Esophagus squamous epithelium (tissue), 5 donors: ENCODE data around the gene TSPAN8. TPM values are rescaled to one million over a fixed set of nuclear protein-coding genes. Genes with fewer than 3 reads are reported as not detected.

Experiments used
- DNase-seq: peaks from one replicate; lab custom pipeline; 2025; lab: John Stamatoyannopoulos, UW
- H3K27ac ChIP-seq, 4 donors: fragments of 200-600 bp; sonication (generic); one replicate each; pipeline ENCODE4 v1.5.1; 2016 to 2019; ENCODE audit warnings: mild to moderate bottlenecking in 1 of 4
- H3K27me3 ChIP-seq, 4 donors: fragments of 200-600 bp; sonication (generic); 1 replicate in 3 of 4; 2 replicates in 1 of 4; pipeline versions ENCODE4 v1.5.1 to v1.6.0; 2017 to 2021; ENCODE audit warnings: antibody characterized with exemption in 1 of 4
- H3K36me3 ChIP-seq, 3 donors: fragments of 200-600 bp; sonication (generic); one replicate each; pipeline ENCODE4 v1.5.1; 2016 to 2019
- H3K4me1 ChIP-seq, 3 donors: fragments of 200-600 bp; sonication (generic); one replicate each; pipeline ENCODE4 v1.5.1; 2017 to 2019
- H3K4me3 ChIP-seq, 4 donors: fragments of 200-600 bp; sonication (generic); 1 replicate in 3 of 4; 2 replicates in 1 of 4; pipeline ENCODE4 v1.5.1; 2016 to 2019; ENCODE audit warnings: mild to moderate bottlenecking in 2 of 4, moderate library complexity in 1 of 4
- H3K9me3 ChIP-seq, 3 donors: fragments of 200-600 bp; sonication (generic); one replicate each; pipeline ENCODE4 v1.5.1; 2016 to 2019
- POLR2A ChIP-seq, 4 donors: fragments of 450-650 bp; IDR thresholded peaks; one replicate each; pipeline ENCODE4 v1.6.1; 2017; ENCODE audit warnings: antibody characterized with exemption in 4 of 4, mild to moderate bottlenecking in 4 of 4, moderate library complexity in 3 of 4
- WGBS, 2 donors: methylation state at CpG; one replicate each; pipeline ENCODE4 v1.1.5; 2018; 5-methylcytosine and 5-hydroxymethylcytosine counted together
- intact Hi-C: fragments of 100-400 bp; cut with DNase I; formaldehyde crosslinking; loops from one replicate; pipeline ENCODE4 v1.15.0; 2022
- total RNA-seq, 4 donors: library from RNA; depleted of rRNA; stranded (reverse); fragments of >200 nt; gene quantifications; one replicate each; pipeline ENCODE4 v1.1.0, GENCODE V29; 2016
- TF ChIP-seq, protein P1 (sequence below), 6 experiments: fragments of 450-650 bp in 4 of 6; fragments of 200-600 bp in 2 of 6; sonication (generic) in 2 of 6; IDR thresholded peaks; one replicate each; pipeline ENCODE4 v1.5.1; 2016 to 2019; ENCODE audit warnings: antibody characterized with exemption in 6 of 6, mild to moderate bottlenecking in 4 of 6, moderate library complexity in 4 of 6
- donor health status: DM: yes; HTN: yes; CAD: no.

The TSPAN8 gene
- total RNA-seq, 4 donors from 2014 or later: 2.2 to 3.4 TPM; not detected in 2

DNA sequence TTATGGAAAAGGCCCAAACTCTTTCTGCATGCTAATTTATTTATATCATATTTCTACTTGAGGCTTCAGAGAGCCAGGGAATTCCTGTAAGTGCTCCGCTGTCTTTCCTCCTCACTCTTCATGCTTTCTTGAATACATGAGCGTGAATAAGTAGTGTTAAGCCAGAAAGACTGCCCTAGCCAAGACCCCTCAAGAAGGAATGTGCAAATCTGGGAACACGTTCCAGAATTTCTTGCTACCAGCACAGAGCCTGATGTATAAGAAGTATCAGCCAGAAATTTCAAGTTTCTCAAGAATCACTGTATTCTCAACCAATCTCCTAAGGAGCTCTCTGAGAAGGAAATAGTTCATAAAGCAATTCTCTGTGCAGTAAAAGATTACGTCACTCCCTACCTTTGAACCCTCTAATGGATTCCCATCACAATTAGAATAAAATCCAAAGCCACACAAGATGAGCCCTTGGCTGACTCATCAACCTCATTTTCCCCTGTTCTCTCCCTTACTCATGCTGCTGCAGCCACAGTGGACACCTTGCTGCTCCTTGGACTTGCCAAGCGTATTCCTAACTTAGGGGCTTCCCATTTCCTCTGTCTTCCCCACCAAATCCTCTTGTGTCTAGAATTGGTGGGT lies 6.9 kb upstream of the TSPAN8 start:
- no peak overlapping the region for H3K4me3 ChIP-seq
- no peaks in the 10 kb centered on the region for H3K36me3 ChIP-seq
- intact Hi-C loops: no loop called here
- 61 to 76% methylated on average over 5 of the region's 5 CpGs for WGBS, 2 donors
- peaks cover 0 to 18% (median 0%) of the 10 kb centered on the region in 3 donors for H3K4me1 ChIP-seq
- DNase-seq: no peak
- H3K27ac ChIP-seq: no peak overlapping the region
- no peaks in the 10 kb centered on the region for H3K9me3 ChIP-seq
- TF ChIP-seq POLR2A (IDR thresholded peaks at IDR 0.05): no peak
- TF ChIP-seq, protein P1, sequence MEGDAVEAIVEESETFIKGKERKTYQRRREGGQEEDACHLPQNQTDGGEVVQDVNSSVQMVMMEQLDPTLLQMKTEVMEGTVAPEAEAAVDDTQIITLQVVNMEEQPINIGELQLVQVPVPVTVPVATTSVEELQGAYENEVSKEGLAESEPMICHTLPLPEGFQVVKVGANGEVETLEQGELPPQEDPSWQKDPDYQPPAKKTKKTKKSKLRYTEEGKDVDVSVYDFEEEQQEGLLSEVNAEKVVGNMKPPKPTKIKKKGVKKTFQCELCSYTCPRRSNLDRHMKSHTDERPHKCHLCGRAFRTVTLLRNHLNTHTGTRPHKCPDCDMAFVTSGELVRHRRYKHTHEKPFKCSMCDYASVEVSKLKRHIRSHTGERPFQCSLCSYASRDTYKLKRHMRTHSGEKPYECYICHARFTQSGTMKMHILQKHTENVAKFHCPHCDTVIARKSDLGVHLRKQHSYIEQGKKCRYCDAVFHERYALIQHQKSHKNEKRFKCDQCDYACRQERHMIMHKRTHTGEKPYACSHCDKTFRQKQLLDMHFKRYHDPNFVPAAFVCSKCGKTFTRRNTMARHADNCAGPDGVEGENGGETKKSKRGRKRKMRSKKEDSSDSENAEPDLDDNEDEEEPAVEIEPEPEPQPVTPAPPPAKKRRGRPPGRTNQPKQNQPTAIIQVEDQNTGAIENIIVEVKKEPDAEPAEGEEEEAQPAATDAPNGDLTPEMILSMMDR (IDR thresholded peaks at IDR 0.05): no peak
- no peaks in the 10 kb centered on the region for H3K27me3 ChIP-seq

DNA sequence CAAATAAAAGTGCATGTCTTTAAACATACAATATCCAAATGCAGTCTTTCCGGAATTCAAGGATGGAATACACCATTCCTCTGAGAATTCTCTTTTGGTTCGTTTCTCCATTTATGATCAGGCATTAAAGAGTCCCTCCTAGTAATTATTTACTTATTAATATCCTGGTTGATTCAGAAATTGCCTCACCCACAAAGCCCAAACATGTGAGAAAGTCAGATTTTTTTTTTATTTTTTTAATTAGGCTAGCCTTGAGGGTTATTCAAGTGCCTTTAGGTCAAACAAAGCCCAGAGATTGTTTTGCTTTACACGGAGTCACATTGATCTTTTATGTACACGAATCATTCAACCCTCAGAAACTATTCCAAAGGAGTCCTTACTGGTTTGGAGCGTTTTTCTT lies 6.4 kb upstream of the TSPAN8 start:
- Histone ChIP-seq H3K4me3 (no peak overlapping the region), H3K4me1 (peaks cover 0 to 21% (median 0%) of the 10 kb centered on the region in 3 donors), H3K36me3 (no peaks in the 10 kb centered on the region), H3K9me3 (no peaks in the 10 kb centered on the region), H3K27me3 (no peaks in the 10 kb centered on the region), H3K27ac (no peak overlapping the region)
- intact Hi-C loops: no loop called here
- 45 to 49% methylated on average over 5 of the region's 5 CpGs for WGBS, 2 donors
- TF ChIP-seq, protein P1 (IDR thresholded peaks at IDR 0.05): no peak
- no peak for TF ChIP-seq POLR2A (IDR thresholded peaks at IDR 0.05)
- DNase-seq: no peak

DNA sequence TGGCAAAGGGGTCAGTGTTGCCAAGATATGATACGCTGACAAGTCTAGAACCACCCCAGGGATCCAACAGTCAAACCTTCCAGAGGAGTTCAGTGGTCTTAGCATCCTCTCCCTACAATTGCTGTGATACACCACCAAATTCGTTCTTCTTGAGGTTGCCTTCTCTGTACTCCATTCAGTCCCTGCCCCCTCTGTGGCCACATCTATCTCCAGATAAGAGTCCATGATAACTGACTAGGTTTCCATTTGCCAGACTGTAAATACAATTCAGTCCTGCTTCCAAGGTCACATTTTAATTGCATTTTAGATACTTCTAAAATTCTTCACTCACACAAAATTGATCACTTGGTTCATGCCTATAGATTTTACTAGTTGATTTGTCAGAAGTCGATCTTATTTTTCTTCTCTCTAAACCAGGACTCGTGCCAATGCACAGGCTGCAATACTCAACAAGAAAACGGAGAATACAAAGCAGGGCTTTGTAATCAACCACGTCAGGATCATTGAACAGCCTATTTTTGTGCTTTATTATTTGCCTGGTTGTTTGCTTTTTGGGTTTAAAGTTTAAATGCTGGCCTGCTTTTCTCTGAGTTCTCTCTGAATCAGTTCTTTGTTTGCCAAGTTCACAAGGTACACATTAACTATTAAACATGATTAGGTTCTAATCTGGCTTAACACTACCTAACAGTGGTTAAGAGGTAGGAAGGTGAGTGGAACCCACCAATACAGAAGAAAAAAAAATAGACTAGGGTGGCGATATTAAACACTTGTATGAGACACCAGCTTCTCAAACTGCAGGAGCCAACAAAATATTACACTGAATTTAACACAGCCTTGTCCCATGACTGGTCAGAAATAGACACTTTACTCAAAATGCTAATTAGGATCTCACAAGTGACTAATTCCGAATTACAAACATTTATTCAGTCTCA lies 5.3 kb upstream of the TSPAN8 start:
- H3K27ac ChIP-seq: no peak overlapping the region
- intact Hi-C loops: no loop called here
- WGBS, 2 donors: 45 to 52% methylated on average over 8 of the region's 8 CpGs
- no peak overlapping the region for H3K4me3 ChIP-seq
- no peaks in the 10 kb centered on the region for H3K27me3 ChIP-seq
- no peaks in the 10 kb centered on the region for H3K9me3 ChIP-seq
- no peak for TF ChIP-seq POLR2A (IDR thresholded peaks at IDR 0.05)
- TF ChIP-seq, protein P1 (IDR thresholded peaks at IDR 0.05): no peak
- DNase-seq: no peak
- peaks cover 0 to 30% (median 4%) of the 10 kb centered on the region in 3 donors for H3K4me1 ChIP-seq
- no peaks in the 10 kb centered on the region for H3K36me3 ChIP-seq

DNA sequence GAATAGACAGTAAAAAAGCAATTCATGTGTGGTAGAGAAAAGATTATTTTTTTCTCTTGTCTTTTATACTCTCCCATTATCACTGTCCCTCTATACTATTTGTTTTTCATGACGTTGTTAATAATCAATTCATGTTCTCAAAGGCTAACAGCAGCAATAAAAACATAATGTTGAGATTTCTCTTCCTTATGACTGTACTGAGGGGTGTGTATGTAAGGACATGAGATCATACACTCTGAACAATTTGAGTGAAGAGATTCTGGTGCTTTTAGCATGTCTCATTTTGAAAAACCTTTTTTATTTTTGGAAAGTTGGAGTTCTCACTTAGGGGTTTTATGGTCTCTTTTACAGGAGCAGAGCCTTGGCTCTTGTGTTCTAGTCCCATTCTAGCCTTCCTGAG lies 3.8 kb upstream of the TSPAN8 start:
- no peak for DNase-seq
- no peaks in the 10 kb centered on the region for H3K9me3 ChIP-seq
- no peak overlapping the region for H3K4me3 ChIP-seq
- no peak overlapping the region for H3K27ac ChIP-seq
- no peaks in the 10 kb centered on the region for H3K36me3 ChIP-seq
- intact Hi-C loops: no loop called here
- no peaks in the 10 kb centered on the region for H3K27me3 ChIP-seq
- WGBS, 2 donors: 33 to 55% methylated on average over 1 of the region's 1 CpG
- no peak for TF ChIP-seq POLR2A (IDR thresholded peaks at IDR 0.05)
- TF ChIP-seq, protein P1 (IDR thresholded peaks at IDR 0.05): no peak
- H3K4me1 ChIP-seq: peaks cover 0 to 36% (median 4%) of the 10 kb centered on the region in 3 donors

DNA sequence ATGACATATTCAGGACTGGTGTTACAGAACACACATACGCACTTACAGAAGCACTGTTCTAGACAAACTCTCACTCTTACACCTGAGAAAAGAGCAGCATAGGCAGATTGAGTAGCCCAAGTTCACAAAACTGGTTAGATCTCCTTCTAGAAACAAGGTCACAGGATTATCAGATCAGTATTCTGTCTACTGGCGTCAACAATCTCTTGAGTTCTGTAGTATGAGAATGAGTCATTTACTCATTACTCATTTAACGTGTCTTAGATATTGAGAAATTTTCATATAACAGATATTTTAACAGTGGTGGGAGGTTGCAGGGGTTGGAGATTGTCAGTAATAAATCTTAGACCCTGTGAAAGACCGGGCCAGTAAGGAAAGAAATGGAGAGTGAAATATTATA lies 2.8 kb upstream of the TSPAN8 start:
- no peaks in the 10 kb centered on the region for H3K9me3 ChIP-seq
- H3K4me3 ChIP-seq: no peak overlapping the region
- H3K36me3 ChIP-seq: no peaks in the 10 kb centered on the region
- peaks cover 0 to 36% (median 4%) of the 10 kb centered on the region in 3 donors for H3K4me1 ChIP-seq
- H3K27me3 ChIP-seq: no peaks in the 10 kb centered on the region
- WGBS, 2 donors: 47 to 57% methylated on average over 4 of the region's 4 CpGs
- intact Hi-C loops: no loop called here
- H3K27ac ChIP-seq: peak overlapping the region in 2 of 4 donors; percentile 38 to 46
- no peak for DNase-seq
- TF ChIP-seq, protein P1 (IDR thresholded peaks at IDR 0.05): no peak
- TF ChIP-seq POLR2A (IDR thresholded peaks at IDR 0.05): no peak
